HG03439 (cell line): ENCODE data around the gene PRDX5.

Source experiments
- ATAC-seq: cut with Tn5 transposase; IDR thresholded peaks from one replicate; pipeline ENCODE4 v1.9.1; 2021; ENCODE audit warnings: mild to moderate bottlenecking, moderate library complexity; ENCODE audit not compliant: unreplicated experiment

The PRDX5 gene

GRCh38 chr11:64343767-64344559 lies 26.0 kb downstream of the PRDX5 start:
- no peak for ATAC-seq

GRCh38 chr11:64344787-64345186 lies 26.9 kb downstream of the PRDX5 start:
- no peak for ATAC-seq

- ATAC-seq = no peak
Observed at GRCh38 chr11:64347193-64347867, 29.4 kb downstream of the PRDX5 start.

GRCh38 chr11:64348383-64349024 lies 30.6 kb downstream of the PRDX5 start:
- ATAC-seq = no peak

- ATAC-seq = no peak
Observed at GRCh38 chr11:64349025-64349387, 31.1 kb downstream of the PRDX5 start.

GRCh38 chr11:64349404-64349803 lies 31.5 kb downstream of the PRDX5 start:
- ATAC-seq = no peak

- ATAC-seq = no peak
Observed at GRCh38 chr11:64351136-64351631, 33.3 kb downstream of the PRDX5 start.

- ATAC-seq = no peak
Observed at GRCh38 chr11:64352099-64352994, 34.4 kb downstream of the PRDX5 start.

GRCh38 chr11:64352995-64353714 lies 35.2 kb downstream of the PRDX5 start:
- no peak for ATAC-seq

- ATAC-seq = no peak
Observed at GRCh38 chr11:64353715-64354506, 36.0 kb downstream of the PRDX5 start.

GRCh38 chr11:64355078-64355940 lies 37.4 kb downstream of the PRDX5 start:
- no peak for ATAC-seq

- ATAC-seq = no peak
Observed at GRCh38 chr11:64356498-64357411, 38.8 kb downstream of the PRDX5 start.

- no peak for ATAC-seq
Observed at GRCh38 chr11:64357446-64357845, 39.5 kb downstream of the PRDX5 start.

GRCh38 chr11:64357904-64358535 lies 40.1 kb downstream of the PRDX5 start:
- ATAC-seq = no peak

- no peak for ATAC-seq
Observed at GRCh38 chr11:64358536-64358906, 40.6 kb downstream of the PRDX5 start.

GRCh38 chr11:64358907-64359711 lies 41.2 kb downstream of the PRDX5 start, which contains the start of gene RPS6KA4:
TSS of gene RPS6KA4 (plus strand) at chr11:64359162. CDS start at chr11:64359236, 74 bp downstream.
- no peak for ATAC-seq
